HG02885 (cell line): ENCODE results near the gene NF2.

Experiments
- ATAC-seq: cut with Tn5 transposase; IDR thresholded peaks from one replicate; pipeline ENCODE4 v1.9.1; 2021; ENCODE audit warnings: mild to moderate bottlenecking; ENCODE audit not compliant: unreplicated experiment, poor library complexity

The NF2 gene

GRCh38 chr22:29697853-29698598 lies 94.6 kb downstream of the NF2 start:
- no peak for ATAC-seq

GRCh38 chr22:29700206-29700899 lies 96.9 kb downstream of the NF2 start:
- no peak for ATAC-seq

GRCh38 chr22:29700900-29701154 lies 97.4 kb downstream of the NF2 start:
- ATAC-seq = no peak

GRCh38 chr22:29701155-29701999 lies 97.9 kb downstream of the NF2 start:
- ATAC-seq = no peak

GRCh38 chr22:29702000-29702930 lies 98.8 kb downstream of the NF2 start:
- no peak for ATAC-seq

GRCh38 chr22:29702931-29703501 lies 99.6 kb downstream of the NF2 start:
- ATAC-seq = no peak

GRCh38 chr22:29703569-29704195 lies 100.2 kb downstream of the NF2 start:
- no peak for ATAC-seq

GRCh38 chr22:29704528-29705285 lies 101.3 kb downstream of the NF2 start:
- ATAC-seq = no peak

- no peak for ATAC-seq
These were observed 102.2 kb downstream of the NF2 start for GRCh38 chr22:29705651-29706050.

- no peak for ATAC-seq
These were observed 103.1 kb downstream of the NF2 start for GRCh38 chr22:29706486-29706885.

- ATAC-seq = no peak
These were observed 103.6 kb downstream of the NF2 start for GRCh38 chr22:29707010-29707409.

- no peak for ATAC-seq
These were observed 104.0 kb downstream of the NF2 start for GRCh38 chr22:29707471-29707870.

GRCh38 chr22:29710193-29710592 lies 106.8 kb downstream of the NF2 start:
- ATAC-seq = no peak

- no peak for ATAC-seq
These were observed 107.6 kb downstream of the NF2 start for GRCh38 chr22:29710922-29711593.

GRCh38 chr22:29712119-29712518 lies 108.7 kb downstream of the NF2 start:
- ATAC-seq = no peak

GRCh38 chr22:29713156-29713727 lies 109.8 kb downstream of the NF2 start:
- no peak for ATAC-seq

- no peak for ATAC-seq
These were observed 111.8 kb downstream of the NF2 start for GRCh38 chr22:29715240-29715639.

GRCh38 chr22:29715705-29716104 lies 112.3 kb downstream of the NF2 start:
- no peak for ATAC-seq
